Measurements from ENCODE around the gene TEX44. TPM values are rescaled to one million over a fixed set of nuclear protein-coding genes. Genes with fewer than 3 reads are reported as not detected.

Gene TEX44
- total RNA-seq, 1 donor from 2014 or later: not detected

DNA sequence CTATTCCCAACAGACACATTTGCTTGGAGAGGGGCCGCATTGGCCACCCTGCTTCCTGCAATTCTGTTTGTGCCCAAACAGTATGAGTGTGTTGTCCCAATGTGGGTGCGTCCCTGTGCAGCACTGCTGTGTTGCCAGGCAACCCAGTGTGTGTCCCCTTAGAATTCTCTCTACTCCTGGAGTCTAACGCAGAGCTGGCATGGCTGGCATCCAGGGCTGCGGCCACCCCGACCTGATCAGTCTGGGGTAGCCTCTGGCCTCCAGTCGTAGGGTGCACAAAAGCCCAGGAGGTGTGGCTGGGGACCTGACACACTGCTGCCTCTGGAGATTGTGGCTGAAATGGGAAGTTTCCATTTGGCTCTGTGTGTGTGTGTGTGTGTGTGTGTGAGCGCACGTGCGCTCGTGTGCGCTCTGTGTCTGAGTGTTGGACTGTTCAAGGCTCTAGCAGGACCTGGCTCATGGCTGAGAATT is 48.0 kb downstream of the TEX44 start:
- Mint-ChIP-seq H3K36me3 (ENCODE audit: low read depth, unreplicated experiment) (no peaks in the 10 kb centered on the region), H3K9me3 (ENCODE audit: unreplicated experiment) (no peaks in the 10 kb centered on the region), H3K4me1 (ENCODE audit: unreplicated experiment) (peaks cover 24% of the 10 kb centered on the region), H3K27me3 (ENCODE audit: unreplicated experiment) (peaks cover 2% of the 10 kb centered on the region), H3K27ac (ENCODE audit: unreplicated experiment) (peak overlapping the region; percentile 50), H3K4me3 (ENCODE audit: unreplicated experiment) (no peak overlapping the region)
- no peak for DNase-seq (ENCODE audit: low spot score)
- TF ChIP-seq, protein P1, sequence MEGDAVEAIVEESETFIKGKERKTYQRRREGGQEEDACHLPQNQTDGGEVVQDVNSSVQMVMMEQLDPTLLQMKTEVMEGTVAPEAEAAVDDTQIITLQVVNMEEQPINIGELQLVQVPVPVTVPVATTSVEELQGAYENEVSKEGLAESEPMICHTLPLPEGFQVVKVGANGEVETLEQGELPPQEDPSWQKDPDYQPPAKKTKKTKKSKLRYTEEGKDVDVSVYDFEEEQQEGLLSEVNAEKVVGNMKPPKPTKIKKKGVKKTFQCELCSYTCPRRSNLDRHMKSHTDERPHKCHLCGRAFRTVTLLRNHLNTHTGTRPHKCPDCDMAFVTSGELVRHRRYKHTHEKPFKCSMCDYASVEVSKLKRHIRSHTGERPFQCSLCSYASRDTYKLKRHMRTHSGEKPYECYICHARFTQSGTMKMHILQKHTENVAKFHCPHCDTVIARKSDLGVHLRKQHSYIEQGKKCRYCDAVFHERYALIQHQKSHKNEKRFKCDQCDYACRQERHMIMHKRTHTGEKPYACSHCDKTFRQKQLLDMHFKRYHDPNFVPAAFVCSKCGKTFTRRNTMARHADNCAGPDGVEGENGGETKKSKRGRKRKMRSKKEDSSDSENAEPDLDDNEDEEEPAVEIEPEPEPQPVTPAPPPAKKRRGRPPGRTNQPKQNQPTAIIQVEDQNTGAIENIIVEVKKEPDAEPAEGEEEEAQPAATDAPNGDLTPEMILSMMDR (IDR thresholded peaks at IDR 0.05; ENCODE audit: unreplicated experiment): no peak

DNA sequence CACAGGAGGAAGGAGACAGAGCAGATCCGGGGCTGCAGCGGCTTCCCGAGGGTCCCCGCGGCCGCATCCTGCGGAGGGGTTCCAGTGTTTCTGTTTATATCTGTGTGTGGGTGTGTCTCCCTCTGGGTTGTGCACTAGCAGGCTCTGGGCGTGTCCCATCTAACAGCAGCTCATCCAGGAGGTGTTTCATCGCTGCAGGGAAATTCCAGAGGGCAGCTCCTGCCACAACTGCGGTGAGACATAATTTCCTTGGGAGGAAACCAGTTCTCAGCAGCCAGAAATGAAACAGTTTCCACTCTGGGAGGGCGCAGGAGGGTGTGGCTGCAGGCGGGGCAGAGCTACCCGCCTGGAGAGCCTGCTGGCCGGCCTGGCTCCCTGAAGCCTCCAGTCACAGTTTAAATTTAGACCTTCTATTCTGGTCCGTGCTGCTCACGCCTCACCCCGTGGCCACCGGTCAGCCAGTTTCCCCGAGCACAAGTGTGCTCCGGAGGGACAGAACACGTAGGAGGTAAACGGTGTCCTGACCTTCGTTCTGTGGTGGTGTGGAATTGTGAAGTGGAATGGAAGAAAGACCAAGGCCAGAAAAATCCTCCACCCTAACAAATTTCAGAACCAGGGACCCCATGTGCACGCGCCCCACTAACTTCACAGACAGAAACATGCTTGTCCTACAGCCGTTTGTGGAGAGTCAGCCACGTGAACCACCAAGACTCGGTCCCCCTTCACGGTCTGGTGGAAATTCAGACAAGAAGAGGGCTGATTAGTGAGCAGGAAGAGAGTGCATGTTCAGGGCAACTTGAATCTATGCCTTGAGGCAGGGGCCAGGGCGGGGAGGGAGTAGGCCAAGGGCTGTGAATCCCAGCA is 50.2 kb downstream of the TEX44 start:
- Mint-ChIP-seq H3K27me3 (ENCODE audit: unreplicated experiment) (peaks cover 5% of the 10 kb centered on the region), H3K27ac (ENCODE audit: unreplicated experiment) (peak overlapping the region; percentile 77), H3K36me3 (ENCODE audit: low read depth, unreplicated experiment) (no peaks in the 10 kb centered on the region), H3K4me1 (ENCODE audit: unreplicated experiment) (peaks cover 24% of the 10 kb centered on the region), H3K4me3 (ENCODE audit: unreplicated experiment) (no peak overlapping the region), H3K9me3 (ENCODE audit: unreplicated experiment) (no peaks in the 10 kb centered on the region)
- TF ChIP-seq, protein P1 (IDR thresholded peaks at IDR 0.05; ENCODE audit: unreplicated experiment): no peak
- DNase-seq (ENCODE audit: low spot score): peak; percentile 30

DNA sequence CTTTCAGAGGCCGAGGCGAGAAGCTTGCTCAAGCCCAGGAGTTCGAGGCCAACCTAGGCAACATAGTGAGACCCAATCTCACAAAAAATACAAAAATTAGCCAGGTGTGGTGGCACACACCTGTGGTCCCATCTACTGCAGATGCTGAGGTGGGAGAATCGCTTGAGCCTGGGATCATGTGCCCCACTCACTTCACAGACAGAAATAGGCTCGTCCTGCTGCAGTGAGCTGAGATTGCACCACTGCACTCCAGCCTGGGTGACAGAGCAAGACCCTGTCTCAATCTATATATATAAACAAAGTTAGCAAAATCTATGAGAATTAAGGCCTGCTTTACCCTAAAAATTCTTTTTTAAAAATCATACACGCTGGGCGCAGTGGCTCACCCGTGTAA is 50.8 kb downstream of the TEX44 start:
- Mint-ChIP-seq H3K36me3 (ENCODE audit: low read depth, unreplicated experiment) (no peaks in the 10 kb centered on the region), H3K4me1 (ENCODE audit: unreplicated experiment) (peaks cover 24% of the 10 kb centered on the region), H3K27ac (ENCODE audit: unreplicated experiment) (no peak overlapping the region), H3K4me3 (ENCODE audit: unreplicated experiment) (no peak overlapping the region), H3K9me3 (ENCODE audit: unreplicated experiment) (no peaks in the 10 kb centered on the region), H3K27me3 (ENCODE audit: unreplicated experiment) (peaks cover 5% of the 10 kb centered on the region)
- no peak for DNase-seq (ENCODE audit: low spot score)
- TF ChIP-seq, protein P1 (IDR thresholded peaks at IDR 0.05; ENCODE audit: unreplicated experiment): no peak

Other genes starting within 250 kb of the TEX44 start
- gene B3GNT7, start 197.2 kb upstream of the TEX44 start, total RNA-seq (ENCODE audit: unreplicated experiment): 5.3 TPM
- gene NCL, start 128.4 kb upstream of the TEX44 start, total RNA-seq (ENCODE audit: unreplicated experiment): 346 TPM
- not detected for gene NMUR1, start 62.4 kb upstream of the TEX44 start, total RNA-seq (ENCODE audit: unreplicated experiment)
- gene PTMA, start 115.7 kb downstream of the TEX44 start, total RNA-seq (ENCODE audit: unreplicated experiment): 592 TPM
- 29.3 TPM for gene PDE6D, start 188.4 kb downstream of the TEX44 start, total RNA-seq (ENCODE audit: unreplicated experiment)
- gene COPS7B, start 193.6 kb downstream of the TEX44 start, total RNA-seq (ENCODE audit: unreplicated experiment): 55.6 TPM

Measured in endothelial cell (in vitro differentiated cells).